ENCODE measurements around the gene MLXIPL.
"Not testable (repeated sequence)": the region's sequence is repeated elsewhere in the genome, so short reads cannot be mapped to it uniquely, and the experiment has no call there.

Gene MLXIPL, protein sequence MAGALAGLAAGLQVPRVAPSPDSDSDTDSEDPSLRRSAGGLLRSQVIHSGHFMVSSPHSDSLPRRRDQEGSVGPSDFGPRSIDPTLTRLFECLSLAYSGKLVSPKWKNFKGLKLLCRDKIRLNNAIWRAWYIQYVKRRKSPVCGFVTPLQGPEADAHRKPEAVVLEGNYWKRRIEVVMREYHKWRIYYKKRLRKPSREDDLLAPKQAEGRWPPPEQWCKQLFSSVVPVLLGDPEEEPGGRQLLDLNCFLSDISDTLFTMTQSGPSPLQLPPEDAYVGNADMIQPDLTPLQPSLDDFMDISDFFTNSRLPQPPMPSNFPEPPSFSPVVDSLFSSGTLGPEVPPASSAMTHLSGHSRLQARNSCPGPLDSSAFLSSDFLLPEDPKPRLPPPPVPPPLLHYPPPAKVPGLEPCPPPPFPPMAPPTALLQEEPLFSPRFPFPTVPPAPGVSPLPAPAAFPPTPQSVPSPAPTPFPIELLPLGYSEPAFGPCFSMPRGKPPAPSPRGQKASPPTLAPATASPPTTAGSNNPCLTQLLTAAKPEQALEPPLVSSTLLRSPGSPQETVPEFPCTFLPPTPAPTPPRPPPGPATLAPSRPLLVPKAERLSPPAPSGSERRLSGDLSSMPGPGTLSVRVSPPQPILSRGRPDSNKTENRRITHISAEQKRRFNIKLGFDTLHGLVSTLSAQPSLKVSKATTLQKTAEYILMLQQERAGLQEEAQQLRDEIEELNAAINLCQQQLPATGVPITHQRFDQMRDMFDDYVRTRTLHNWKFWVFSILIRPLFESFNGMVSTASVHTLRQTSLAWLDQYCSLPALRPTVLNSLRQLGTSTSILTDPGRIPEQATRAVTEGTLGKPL

DNA sequence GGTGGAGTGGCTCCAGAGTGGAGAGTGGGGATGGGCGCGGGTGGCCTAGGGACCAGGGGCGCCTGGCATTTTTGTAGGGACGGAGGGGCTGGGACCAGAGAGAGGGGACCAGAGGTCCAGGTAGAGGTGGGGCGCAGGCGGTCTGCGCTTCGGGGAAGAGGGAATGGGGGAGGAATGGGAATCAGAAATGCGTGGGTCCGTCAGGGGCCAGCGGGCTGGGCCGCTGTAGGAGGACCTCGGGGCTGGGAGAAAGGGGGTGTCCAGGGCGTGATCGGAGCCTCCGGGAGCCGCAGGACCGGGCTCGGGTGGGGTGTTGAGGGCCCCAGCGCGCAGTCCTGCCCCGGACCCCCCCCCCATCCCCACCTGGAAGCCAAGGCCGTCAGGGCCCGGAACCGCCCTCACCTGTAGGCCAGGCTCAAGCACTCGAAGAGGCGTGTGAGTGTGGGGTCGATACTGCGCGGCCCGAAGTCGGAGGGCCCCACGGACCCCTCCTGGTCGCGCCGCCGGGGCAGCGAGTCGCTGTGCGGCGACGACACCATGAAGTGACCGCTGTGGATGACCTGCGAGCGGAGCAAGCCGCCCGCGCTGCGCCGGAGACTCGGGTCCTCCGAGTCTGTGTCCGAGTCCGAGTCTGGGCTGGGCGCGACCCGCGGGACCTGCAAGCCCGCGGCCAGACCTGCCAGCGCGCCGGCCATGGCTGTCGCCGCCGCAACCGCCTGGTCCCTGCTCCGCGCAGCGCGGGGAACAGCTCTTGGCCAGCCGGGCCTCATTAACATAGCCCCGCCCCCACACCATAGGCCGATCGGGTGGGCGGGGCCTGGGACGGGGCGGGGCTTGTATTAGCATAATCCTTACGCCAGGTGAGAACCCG, at the start of gene MLXIPL:
Gene MLXIPL (minus strand): TSS at position 725 of the 871 bp plus-strand sequence. CDS start 30 bp downstream, at position 695.
- peak; percentile 14 for DNase-seq

DNA sequence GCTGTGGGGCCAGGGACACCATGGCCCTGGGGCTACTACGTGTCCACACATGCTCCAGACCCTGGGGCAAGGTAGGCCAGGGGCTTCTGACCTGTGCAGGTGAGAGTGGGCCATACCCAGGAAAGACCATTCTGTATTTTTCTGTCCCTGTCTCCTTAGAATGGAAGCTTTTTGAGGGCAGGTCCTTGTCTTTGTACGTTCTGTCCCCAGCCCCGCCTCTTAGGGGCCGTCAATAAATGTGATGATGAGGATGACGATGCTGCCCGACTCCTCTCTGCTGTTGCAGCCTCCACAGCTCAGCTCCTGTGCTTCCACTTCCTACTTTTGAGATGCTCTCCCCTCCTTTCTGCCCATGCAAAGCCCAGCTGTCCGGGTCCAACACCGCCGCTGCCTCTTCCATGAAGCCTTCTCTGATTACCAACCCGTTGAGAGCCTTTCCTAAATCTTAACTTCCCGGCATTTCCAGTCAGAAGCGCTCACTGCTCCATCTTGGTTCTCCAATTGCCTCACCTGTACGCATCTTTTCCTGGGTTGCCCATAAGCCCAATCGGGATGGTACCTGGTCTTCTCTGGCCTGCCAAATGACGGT, 47.6 kb upstream of the MLXIPL start:
- no peak for DNase-seq

DNA sequence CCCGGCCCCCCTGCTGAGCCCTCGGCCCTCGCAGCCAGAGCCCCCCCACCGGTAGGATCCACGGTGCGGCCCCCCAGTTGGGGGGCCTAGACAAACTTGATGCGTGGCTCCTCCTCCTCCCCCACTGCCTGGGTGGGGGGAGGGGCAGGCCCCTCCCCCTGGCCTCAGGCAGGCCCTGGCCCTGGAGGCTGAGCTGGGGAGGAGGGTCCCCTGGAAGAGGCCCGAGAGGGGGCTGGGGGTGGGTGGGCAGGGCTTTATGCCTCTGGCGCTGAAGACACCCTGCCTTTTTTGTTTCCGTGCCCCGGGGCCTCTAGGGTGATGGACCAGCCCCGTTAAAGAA, 47.0 kb upstream of the MLXIPL start:
- DNase-seq, result no peak

DNA sequence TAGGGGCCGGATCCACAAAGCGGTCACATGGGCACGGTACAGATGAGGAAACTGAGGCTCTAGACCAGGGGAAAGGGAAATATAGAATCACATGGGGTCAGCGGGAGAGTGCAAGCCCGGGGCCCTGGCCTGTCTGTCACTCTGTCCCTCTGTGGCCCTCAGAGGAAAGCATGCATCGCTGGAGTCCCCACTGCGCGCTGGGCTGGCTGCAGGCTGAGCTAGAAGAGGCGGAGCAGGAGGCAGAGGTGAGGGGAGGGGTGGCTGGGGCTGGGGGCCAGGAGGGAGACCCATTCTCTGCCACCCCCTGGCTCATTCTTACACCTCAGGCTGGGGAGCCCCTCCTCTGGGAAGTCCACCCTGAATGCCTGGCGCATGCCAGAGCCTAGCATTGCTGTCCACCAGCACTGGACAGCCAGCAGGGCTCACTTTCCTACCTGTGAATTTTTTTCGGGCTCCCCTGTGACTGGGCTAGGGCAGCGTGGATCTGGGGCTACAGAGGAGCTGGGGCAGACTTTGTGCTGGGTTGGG, 45.6 kb upstream of the MLXIPL start:
- DNase-seq, result no peak

DNA sequence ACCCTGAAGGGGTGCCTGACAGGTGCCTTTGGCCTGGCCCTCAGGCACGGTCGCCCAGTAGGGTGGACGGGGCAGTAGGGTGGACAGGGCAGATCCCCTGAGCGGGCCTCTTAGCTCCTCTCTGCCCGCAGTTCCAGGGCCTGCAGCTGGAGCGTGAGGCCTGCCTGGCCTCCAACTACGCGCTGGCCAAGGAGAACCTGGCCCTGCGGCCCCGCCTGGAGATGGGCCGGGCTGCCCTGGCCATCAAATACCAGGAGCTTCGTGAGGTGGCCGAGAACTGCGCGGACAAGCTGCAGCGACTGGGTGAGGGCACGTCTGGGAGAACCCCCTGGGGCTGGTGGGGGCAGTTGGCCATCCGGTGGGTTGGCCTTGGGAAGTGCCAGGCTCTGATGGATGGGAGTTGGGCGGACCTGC, 45.0 kb upstream of the MLXIPL start:
- no peak for DNase-seq

DNA sequence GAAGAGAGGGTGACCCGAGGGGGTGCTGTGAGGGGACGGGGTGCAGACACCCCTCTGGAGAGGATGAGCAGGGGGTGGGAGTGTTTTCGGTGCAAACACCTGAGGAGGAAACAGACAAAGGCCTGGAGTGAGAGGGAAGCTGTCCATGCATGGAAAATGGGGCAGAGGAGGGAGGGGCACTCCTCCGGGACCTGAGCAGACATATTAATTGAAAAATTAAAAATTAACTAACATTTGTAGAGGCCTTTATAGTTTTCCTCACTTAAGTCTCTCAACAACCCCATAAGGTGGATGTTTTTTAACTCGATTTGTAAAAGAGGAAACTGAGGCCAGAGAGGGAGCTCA, 44.5 kb upstream of the MLXIPL start:
- no peak for DNase-seq

DNA sequence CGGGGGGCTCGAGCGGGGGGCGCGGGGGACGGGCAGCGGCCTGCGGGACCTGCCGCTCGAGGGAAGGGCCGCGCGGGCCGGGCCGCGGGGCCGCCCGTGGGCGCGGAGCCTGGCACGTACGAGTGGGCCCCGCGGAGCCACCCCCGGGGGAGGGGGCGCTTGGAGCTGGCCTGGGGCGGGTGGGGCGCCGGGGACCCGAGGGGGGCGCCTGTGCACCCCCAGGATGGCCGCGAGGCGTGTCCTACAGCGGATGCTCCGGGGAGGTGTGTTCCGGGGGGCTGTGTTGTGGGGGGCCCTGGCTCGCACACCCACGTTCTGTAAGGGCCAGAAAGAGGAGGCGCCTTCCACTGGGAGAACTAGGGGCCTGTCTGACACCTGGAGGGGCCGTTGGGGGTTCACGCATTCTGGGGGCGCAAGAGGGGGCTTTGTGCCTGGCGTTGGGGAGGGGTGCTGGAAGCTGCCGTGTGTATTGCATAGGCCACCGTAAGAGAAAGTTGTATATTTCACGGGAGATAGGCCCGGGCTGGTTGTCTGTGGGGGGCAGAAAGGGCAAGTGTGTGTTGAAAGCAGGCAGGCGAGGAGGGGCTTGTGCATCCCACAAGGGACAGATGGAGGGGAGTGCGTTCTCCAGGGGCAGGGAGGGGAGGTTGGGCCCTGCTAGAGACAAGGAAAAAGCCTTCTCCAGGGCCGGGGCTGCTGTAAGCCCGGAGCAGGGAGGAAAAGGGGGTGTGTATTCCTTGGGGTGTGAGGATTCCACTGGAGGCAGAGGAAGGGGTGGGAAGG, 44.0 kb upstream of the MLXIPL start:
- no peak for DNase-seq

DNA sequence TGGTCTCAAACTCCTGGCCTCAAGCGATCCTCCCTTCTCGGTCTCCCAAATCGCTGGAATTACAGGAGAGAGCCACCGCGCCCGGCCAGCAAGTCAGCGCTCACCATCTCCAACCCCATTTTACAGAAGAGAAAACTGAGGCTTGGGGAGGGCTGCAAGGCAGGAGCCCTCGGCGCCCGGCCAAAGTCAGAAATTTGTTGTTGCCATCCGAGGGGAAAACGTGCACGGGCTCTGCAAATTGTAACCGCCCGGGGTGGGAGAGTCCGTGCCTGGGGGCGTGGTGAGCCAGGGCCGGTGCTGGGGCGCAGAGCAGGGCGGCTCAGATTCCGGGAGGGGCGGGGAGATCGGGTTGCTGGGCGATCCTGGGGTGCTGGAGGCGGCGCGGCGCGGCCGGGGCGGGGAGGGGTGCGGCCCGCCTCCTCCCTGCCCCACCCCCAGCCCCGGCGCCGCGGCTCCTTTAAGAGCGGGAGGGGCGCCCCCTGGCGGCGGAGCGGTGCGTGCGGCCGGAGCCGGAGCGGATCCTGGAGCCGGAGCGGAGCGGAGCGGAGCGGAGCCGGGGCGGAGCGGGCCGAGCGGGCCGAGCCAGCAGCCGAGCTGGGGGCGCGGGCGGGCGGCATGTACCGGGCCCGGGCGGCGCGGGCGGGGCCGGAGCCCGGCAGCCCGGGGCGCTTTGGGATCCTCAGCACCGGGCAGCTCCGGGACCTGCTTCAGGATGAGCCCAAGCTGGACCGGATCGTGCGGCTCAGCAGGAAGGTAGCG, 43.2 kb upstream of the MLXIPL start, which contains the start of gene VPS37D:
Gene VPS37D (plus strand): TSS at position 488 of the 759 bp plus-strand sequence. CDS start 128 bp downstream, at position 616.
- DNase-seq, result peak; percentile 91

DNA sequence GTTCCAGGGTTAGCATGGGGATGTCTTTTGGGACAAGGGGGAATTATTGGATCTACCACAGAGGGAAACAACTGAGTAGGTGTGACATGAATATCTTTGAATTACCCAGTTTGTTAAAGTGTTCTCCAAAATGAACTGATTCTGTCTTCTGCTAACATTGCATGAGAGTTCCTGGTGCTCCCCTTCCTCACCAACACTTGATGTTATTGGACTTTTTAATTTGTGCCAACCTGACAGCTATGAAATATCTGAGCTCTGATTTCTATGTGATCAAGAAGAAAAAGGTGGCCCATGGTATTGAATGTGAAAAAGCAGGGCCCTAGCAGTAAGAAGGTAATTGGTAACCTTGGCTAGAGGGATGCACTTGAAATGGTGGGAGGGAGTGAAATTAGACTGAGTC, 38.7 kb upstream of the MLXIPL start:
- no peak for DNase-seq

DNA sequence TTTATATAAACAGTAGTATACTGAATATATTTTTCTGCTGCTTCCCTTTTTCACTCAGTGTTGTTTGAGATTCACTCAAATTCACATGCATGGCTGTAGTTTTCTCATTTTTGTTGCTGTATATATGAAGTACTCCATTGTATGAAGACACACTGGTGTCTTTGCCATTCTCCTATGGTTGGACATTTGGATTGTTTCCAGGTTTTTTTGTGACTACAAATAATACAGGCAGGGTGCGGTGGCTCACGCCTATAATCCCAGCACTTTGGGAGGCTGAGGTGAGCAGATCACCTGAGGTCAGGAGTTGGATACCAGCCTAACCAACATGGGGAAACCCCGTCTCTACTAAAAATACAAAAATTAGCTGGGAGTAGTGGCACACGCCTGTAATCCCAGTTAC, 36.3 kb upstream of the MLXIPL start:
- DNase-seq, result not testable (repeated sequence)

DNA sequence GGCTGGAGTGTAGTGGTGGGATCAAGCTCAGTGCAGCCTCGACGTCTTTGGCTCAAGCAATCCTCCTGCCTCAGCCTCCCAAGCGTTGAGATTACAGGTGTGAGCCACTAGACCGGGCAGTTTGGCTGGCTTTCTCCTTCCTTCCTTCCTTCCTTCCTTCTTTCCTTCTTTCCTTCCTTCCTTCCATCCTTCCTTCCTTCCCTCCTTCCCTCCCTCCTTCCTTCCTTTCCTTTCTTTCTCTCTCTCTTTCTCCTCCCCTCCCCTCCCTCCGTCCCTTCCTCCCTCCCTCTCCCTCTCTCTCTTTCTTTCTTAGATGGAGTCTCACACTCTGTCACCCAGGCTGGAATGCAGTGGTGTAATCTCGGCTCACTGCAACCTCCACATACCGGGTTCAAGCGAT, 35.7 kb upstream of the MLXIPL start:
- no peak for DNase-seq

DNA sequence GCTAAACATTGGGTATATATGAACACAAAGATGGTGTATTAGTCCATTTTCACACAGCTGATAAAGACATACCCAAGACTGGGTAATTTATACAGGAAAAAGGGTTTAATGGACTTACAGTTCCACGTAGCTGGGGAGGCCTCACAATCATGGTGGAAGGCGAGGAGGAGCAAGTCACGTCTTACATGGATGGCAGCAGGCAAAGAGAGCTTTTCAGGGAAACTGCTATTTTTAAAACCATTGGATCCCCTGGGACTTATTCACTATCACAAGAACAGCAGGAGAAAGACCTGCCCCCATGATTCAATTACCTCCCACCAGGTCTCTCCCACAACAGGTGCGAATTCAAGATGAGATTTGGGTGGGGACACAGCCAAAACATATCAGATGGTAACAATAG, 31.0 kb upstream of the MLXIPL start:
- not testable (repeated sequence) for DNase-seq

DNA sequence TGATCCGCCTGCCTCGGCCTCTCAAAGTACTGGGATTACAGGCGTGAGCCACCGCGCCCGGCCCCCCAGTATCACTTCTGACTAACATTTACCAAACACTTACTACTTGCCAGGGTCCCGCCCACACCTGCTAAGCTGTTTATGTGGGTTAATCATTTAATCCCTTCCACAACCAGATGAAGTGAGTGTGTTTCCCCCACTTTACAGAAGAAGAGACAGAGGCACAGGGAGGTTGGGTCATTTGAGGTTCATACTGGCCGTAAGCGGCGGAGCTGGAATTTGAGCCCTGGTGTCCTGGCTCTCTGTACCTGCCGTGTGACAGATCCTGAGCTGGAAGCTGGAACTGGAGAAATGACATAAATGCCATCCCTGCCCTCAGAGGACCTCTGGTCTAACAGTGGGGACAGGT, 28.2 kb upstream of the MLXIPL start:
- no peak for DNase-seq

DNA sequence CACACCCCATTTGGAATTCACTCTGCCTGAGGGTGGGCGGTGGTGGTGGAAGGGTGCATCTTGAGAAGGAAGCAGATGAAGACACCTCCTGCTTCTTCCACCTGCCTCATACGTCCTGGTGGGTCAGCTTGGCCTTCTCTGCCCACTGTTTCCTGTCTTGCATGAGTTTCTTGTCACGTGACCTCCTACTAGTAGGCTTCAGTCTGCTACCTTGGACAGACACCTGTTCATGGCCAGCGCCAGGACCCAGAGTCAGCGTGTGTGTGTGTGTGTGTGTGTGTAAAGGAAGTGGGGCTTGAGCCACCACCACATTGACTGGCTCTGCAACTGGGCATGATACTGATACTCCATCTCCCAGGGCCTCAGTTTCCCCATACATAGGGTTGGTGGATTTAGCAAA, 26.2 kb upstream of the MLXIPL start:
- no peak for DNase-seq

DNA sequence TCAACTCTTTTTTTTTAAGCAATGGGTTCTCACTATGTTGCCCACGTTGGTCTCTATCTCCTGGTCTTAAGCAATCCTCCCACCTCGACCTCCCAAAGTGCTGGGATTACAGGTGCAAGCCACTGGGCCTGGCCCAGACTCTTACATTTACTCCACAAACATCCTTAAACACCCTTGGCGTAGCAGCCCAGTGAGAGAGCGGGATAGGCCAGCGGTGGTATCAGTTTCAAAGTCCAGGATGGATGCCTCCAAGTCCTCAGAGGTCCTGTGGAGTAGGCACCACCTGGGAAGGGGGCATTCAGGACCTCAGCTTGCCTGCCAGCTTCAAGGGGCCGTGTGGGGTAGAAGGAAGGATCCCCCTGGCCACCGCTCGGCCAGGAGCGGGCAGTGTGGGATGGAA, 25.3 kb upstream of the MLXIPL start:
- DNase-seq, result no peak

DNA sequence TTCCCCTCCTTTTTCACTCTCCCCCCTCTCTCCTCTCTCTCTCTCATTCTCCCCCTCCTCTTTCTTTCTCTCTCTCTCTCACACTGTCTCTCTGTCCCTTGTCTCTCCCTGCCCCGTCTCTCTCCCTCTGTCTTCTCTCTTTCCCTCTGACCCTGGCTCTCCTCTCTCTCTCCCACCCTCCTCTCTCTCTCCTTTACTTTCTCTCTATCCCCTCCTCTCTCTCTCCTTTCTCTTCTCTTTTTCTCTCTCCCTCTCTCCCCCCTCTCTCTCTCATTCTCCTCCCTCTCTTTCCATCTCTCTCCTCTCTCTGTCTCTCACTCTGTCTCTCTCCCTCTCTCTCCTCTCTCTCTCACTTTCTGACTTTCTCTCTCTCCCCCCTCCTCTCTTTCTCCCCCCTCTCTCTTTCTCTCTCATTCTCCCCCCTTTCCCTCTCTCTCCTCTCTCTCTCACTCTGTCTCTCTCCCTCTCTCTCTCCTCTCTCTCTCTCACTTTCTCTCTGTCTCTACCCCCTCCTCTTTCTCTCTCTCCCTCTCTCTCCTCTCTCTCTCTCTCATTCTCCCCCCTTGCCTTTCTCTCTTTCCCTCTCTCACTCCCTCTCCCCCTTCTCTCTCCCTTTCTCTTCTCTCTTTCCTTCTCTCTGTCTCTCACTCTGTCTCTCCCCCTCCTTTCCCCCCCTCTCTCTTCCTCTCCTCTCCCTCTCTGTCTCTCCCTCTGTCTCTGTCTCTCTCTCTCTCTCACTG, 24.4 kb upstream of the MLXIPL start:
- no peak for DNase-seq

DNA sequence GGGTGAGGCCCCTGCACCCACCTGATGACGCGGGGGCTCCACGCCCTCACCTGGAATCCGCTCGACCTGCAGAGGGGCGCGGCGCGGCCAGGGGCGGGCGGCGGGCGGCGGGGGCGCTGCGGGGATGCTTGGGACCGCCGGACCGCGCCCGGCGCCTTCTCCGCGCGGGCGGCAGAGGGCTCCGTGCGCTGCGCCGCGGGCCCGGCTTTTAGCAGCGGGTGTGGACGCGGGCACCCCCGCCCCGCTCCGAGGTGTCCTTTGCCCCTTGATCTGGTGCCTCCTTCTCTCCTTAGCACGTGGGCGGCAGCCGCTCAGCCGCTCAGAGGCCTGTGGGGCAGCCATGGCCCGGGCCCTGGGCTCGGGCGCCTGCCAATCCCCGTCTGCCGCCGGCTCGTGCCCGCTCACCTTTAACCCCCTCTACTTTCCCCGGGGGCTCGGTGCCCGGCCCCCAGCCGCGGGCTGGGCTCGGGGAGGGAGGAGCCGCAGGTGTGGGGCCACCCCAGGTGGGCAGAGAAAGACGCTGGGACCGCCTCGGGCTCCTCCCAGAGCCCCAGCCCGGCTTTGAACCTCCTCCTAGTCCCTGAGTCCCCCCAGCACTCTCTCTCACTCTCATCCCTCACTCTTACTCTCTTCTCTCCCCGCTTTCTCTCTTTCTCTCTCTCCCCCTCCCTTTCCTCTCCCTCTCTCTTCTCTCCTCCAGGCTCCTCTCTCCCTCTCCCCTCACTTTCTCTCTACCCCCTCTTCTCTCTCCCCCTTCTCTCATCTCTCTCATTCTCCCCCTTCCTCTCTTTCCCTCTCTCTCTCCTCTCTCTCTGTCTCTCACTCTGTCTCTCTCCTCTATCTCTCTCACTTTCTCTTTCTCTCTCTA, 23.6 kb upstream of the MLXIPL start:
- DNase-seq, result no peak

DNA sequence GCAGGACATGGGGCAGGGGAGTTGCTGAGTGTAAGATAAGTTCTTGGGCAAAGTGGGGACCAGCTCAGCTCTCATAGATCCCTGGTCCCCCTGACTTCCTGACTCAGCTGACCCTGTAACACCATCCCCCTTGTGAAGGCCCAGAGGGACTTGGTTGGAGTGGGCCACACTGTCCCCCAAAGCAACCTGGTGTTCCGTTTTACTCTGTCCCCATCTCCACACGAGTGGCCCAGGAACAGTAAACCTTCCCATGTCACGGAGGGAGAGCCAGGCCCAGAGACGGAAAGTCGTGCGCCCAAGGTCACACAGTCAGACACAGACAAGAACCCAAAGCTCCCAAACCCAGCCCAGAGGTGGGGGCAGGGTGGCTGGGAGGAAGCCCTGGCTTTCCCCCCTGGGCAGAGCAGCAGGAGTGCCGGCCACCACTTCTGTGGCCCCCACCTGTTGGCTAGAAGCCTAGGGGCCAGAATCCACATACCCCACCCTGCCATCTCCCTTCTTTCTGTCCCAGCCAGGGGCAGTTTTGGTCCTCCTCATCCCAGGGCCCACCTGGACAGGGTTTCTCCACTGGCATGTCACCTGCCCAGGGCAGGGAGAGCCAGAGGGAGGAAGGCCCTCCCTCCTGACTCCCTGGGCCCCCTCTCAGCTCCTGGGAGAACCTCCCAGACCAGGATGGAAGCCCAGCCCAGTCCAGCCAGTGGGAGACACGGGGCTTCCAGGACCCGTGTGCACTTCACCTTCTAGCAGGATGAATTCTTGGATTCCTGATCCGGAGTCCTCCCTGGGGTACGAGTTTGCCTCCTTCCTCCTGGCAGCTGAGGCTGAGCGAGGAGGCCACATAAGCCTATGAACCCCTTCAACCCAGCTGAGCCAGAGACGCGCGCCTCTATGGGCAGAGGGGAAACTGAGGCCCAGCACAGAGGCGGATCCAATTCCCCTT, 22.7 kb upstream of the MLXIPL start:
- no peak for DNase-seq

All from activated CD4-positive, alpha-beta T cell treated with anti-CD3 and anti-CD28 coated beads for 1 hour (primary cell).